HG03135 (cell line): Measurements from ENCODE around the gene ARHGAP10.
A peak's percentile ranks its signal among the peaks of the same experiment; 100 is the strongest.

Source experiments
- ATAC-seq: cut with Tn5 transposase; IDR thresholded peaks from one replicate; pipeline ENCODE4 v1.9.1; 2021; ENCODE audit warnings: mild to moderate bottlenecking, moderate library complexity; ENCODE audit not compliant: unreplicated experiment

Gene ARHGAP10

GRCh38 chr4:147824316-147824715, 92.4 kb downstream of the ARHGAP10 start:
- no peak for ATAC-seq

- ATAC-seq: no peak
Observed at GRCh38 chr4:147824884-147825283, 93.0 kb downstream of the ARHGAP10 start.

GRCh38 chr4:147825451-147826287, 93.8 kb downstream of the ARHGAP10 start:
- ATAC-seq: no peak

- no peak for ATAC-seq
Observed at GRCh38 chr4:147826288-147826646, 94.4 kb downstream of the ARHGAP10 start.

- no peak for ATAC-seq
Observed at GRCh38 chr4:147828331-147828905, 96.5 kb downstream of the ARHGAP10 start.

- ATAC-seq: no peak
Observed at GRCh38 chr4:147829401-147830101, 97.7 kb downstream of the ARHGAP10 start.

GRCh38 chr4:147830102-147830463, 98.2 kb downstream of the ARHGAP10 start:
- ATAC-seq: no peak

- ATAC-seq: no peak
Observed at GRCh38 chr4:147830987-147831386, 99.1 kb downstream of the ARHGAP10 start.

GRCh38 chr4:147831551-147832171, 99.8 kb downstream of the ARHGAP10 start:
- no peak for ATAC-seq

- no peak for ATAC-seq
Observed at GRCh38 chr4:147833254-147833653, 101.4 kb downstream of the ARHGAP10 start.

GRCh38 chr4:147833741-147834140, 101.9 kb downstream of the ARHGAP10 start:
- no peak for ATAC-seq

- no peak for ATAC-seq
Observed at GRCh38 chr4:147834480-147834879, 102.6 kb downstream of the ARHGAP10 start.

GRCh38 chr4:147836807-147837206, 104.9 kb downstream of the ARHGAP10 start:
- ATAC-seq: no peak

GRCh38 chr4:147837435-147837834, 105.5 kb downstream of the ARHGAP10 start:
- no peak for ATAC-seq

GRCh38 chr4:147837854-147838253, 106.0 kb downstream of the ARHGAP10 start:
- no peak for ATAC-seq

GRCh38 chr4:147839200-147839599, 107.3 kb downstream of the ARHGAP10 start:
- ATAC-seq: no peak

- ATAC-seq: no peak
Observed at GRCh38 chr4:147839663-147840062, 107.8 kb downstream of the ARHGAP10 start.

- peak; percentile 69 for ATAC-seq
Observed at GRCh38 chr4:147840838-147841738, 109.2 kb downstream of the ARHGAP10 start.

- ATAC-seq: no peak
Observed at GRCh38 chr4:147842573-147842972, 110.7 kb downstream of the ARHGAP10 start.

- ATAC-seq: peak; percentile 41
Observed at GRCh38 chr4:147843162-147843561, 111.3 kb downstream of the ARHGAP10 start.
